ENCODE measurements around the gene STX12.

The STX12 gene

GRCh38 chr1:27772932-27773825, at the start of gene STX12:
STX12 (plus strand) TSS chr1:27773219; CDS start chr1:27773308, 89 bp downstream.
- peak; percentile 100 for DNase-seq (ENCODE audit: low spot score)

- peak; percentile 15 for DNase-seq (ENCODE audit: low spot score)
Measured at GRCh38 chr1:27724961-27725373, 48.1 kb upstream of the STX12 start.

GRCh38 chr1:27725374-27726172, 47.4 kb upstream of the STX12 start, which contains the start of gene FAM76A:
FAM76A (plus strand) TSS chr1:27725961; CDS start chr1:27726081, 120 bp downstream.
- DNase-seq (ENCODE audit: low spot score), result peak; percentile 99

GRCh38 chr1:27726173-27727044, 46.6 kb upstream of the STX12 start:
- peak; percentile 69 for DNase-seq (ENCODE audit: low spot score)

- DNase-seq (ENCODE audit: low spot score), result peak; percentile 23
Measured at GRCh38 chr1:27727126-27727525, 45.9 kb upstream of the STX12 start.

- DNase-seq (ENCODE audit: low spot score), result no peak
Measured at GRCh38 chr1:27736252-27736651, 36.8 kb upstream of the STX12 start.

- no peak for DNase-seq (ENCODE audit: low spot score)
Measured at GRCh38 chr1:27741121-27741520, 31.9 kb upstream of the STX12 start.

- DNase-seq (ENCODE audit: low spot score), result no peak
Measured at GRCh38 chr1:27744556-27744955, 28.5 kb upstream of the STX12 start.

GRCh38 chr1:27745466-27745865, 27.6 kb upstream of the STX12 start:
- no peak for DNase-seq (ENCODE audit: low spot score)

GRCh38 chr1:27752360-27752759, 20.7 kb upstream of the STX12 start:
- peak; percentile 33 for DNase-seq (ENCODE audit: low spot score)

- DNase-seq (ENCODE audit: low spot score), result no peak
Measured at GRCh38 chr1:27755286-27755685, 17.7 kb upstream of the STX12 start.

- DNase-seq (ENCODE audit: low spot score), result no peak
Measured at GRCh38 chr1:27755865-27756264, 17.2 kb upstream of the STX12 start.

GRCh38 chr1:27759236-27759635, 13.8 kb upstream of the STX12 start:
- no peak for DNase-seq (ENCODE audit: low spot score)

- DNase-seq (ENCODE audit: low spot score), result no peak
Measured at GRCh38 chr1:27760426-27760825, 12.6 kb upstream of the STX12 start.

GRCh38 chr1:27762033-27762432, 11.0 kb upstream of the STX12 start:
- DNase-seq (ENCODE audit: low spot score), result no peak

- no peak for DNase-seq (ENCODE audit: low spot score)
Measured at GRCh38 chr1:27763358-27763757, 9.7 kb upstream of the STX12 start.

- DNase-seq (ENCODE audit: low spot score), result no peak
Measured at GRCh38 chr1:27770293-27770830, 2.7 kb upstream of the STX12 start.

- DNase-seq (ENCODE audit: low spot score), result peak; percentile 10
Measured at GRCh38 chr1:27772036-27772931, 735 bp upstream of the STX12 start.

GRCh38 chr1:27773826-27774445, 917 bp downstream of the STX12 start:
- peak; percentile 74 for DNase-seq (ENCODE audit: low spot score)

GRCh38 chr1:27774654-27775053, 1.6 kb downstream of the STX12 start:
- no peak for DNase-seq (ENCODE audit: low spot score)

All from NAMALWA (cell line).